ENCODE data around the gene SVEP1.

DNA sequence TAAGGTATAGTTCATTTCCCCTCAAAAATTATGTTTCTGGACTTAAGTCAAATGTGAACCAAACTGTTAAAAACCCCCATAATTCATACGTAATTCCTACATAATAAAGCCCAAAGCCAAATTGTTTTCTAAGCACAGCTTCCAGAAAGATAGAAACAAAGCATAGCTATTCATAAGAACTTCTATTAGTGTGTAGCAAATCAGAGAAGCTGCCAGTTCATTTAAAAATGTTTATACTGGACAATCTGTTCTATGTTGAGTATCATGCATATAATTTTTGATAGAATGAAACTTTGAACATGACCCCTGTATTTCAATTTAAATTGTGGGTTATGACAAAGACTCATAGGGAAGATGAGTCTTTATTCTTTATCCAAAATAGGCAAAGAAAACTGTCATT is 122.9 kb downstream of the SVEP1 start:
- TF ChIP-seq, protein P1, sequence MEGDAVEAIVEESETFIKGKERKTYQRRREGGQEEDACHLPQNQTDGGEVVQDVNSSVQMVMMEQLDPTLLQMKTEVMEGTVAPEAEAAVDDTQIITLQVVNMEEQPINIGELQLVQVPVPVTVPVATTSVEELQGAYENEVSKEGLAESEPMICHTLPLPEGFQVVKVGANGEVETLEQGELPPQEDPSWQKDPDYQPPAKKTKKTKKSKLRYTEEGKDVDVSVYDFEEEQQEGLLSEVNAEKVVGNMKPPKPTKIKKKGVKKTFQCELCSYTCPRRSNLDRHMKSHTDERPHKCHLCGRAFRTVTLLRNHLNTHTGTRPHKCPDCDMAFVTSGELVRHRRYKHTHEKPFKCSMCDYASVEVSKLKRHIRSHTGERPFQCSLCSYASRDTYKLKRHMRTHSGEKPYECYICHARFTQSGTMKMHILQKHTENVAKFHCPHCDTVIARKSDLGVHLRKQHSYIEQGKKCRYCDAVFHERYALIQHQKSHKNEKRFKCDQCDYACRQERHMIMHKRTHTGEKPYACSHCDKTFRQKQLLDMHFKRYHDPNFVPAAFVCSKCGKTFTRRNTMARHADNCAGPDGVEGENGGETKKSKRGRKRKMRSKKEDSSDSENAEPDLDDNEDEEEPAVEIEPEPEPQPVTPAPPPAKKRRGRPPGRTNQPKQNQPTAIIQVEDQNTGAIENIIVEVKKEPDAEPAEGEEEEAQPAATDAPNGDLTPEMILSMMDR (IDR thresholded peaks at IDR 0.05), result no peak
- no peak for TF ChIP-seq POLR2A (IDR thresholded peaks at IDR 0.05)

Measured in Peyer's patch (tissue), 4 donors.